ENCODE results near the gene CERK. TPM values are rescaled to one million over a fixed set of nuclear protein-coding genes. Genes with fewer than 3 reads are reported as not detected.

CERK gene
- total RNA-seq, 2 experiments from 2014 or later: 38.4 to 41.8 TPM

DNA sequence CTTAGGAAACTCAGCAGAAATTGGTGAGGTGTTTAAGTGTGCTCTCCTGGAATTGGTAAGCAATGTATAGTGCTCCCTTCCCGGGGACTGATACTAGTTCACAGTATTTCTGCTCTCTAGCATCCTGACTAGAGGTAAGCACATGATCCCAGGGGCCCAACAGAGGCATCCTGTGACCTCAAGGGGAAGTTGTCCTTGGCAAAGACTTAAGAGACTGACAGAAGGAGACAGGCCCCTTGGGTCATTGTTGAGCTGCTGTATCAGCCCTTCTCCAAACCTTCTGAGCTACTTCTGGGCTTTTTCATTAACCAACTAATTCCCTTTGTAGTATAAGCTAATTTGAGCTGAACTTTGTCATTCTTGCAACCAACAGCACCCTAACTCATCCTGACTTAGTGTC is 20.1 kb upstream of the CERK start:
- DNase-seq: no peak
- intact Hi-C loops (cut with micrococcal nuclease): loop anchor here (5.0 kb wide), 1 partner anchor 44 kb away; no protein-coding TSS in a partner anchor
- POLR2A ChIA-PET: interaction anchor here (1.1 to 1.7 kb wide), 3 partner anchors 9 to 33 kb away, joined by 3 to 7 read pairs (median 3); no protein-coding TSS in a partner anchor

DNA sequence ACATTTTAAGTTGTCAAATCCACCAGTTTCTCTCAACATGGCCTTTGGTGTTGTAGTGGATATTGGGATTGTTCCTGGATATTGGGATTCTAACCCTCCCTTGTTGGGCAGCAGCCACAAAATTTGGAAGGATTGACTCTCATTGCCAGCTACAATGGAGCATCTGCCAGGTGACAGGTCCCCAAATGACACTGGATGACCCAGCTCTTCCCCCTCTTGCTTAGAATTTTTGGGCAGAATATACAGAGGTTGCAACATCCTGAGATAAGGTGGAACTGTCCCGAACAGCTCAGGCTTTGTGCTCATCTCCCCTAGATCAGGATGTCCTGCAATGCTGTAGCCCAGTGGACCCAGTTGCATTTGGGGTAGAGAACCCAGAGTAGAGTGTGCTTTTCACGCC is 19.1 kb upstream of the CERK start:
- DNase-seq (no peak), ATAC-seq (no peak)
- Mint-ChIP-seq H3K36me3 (ENCODE audit: low read depth) (peaks cover 32% of the 10 kb centered on the region), H3K27me3 (no peaks in the 10 kb centered on the region), H3K9me3 (peaks cover 5% of the 10 kb centered on the region), H3K27ac (no peak overlapping the region), H3K4me1 (ENCODE audit: low read depth) (peaks cover 25% of the 10 kb centered on the region), H3K4me3 (no peak overlapping the region)
- CTCF ChIA-PET: interaction anchor here (1.0 to 11.3 kb wide), 5 partner anchors 8 to 45 kb away, joined by 3 to 191 read pairs (median 20); no protein-coding TSS in a partner anchor
- intact Hi-C loops (cut with micrococcal nuclease): loop anchor here (5.0 kb wide), 1 partner anchor 45 kb away; no protein-coding TSS in a partner anchor
- TF ChIP-seq, protein P1, sequence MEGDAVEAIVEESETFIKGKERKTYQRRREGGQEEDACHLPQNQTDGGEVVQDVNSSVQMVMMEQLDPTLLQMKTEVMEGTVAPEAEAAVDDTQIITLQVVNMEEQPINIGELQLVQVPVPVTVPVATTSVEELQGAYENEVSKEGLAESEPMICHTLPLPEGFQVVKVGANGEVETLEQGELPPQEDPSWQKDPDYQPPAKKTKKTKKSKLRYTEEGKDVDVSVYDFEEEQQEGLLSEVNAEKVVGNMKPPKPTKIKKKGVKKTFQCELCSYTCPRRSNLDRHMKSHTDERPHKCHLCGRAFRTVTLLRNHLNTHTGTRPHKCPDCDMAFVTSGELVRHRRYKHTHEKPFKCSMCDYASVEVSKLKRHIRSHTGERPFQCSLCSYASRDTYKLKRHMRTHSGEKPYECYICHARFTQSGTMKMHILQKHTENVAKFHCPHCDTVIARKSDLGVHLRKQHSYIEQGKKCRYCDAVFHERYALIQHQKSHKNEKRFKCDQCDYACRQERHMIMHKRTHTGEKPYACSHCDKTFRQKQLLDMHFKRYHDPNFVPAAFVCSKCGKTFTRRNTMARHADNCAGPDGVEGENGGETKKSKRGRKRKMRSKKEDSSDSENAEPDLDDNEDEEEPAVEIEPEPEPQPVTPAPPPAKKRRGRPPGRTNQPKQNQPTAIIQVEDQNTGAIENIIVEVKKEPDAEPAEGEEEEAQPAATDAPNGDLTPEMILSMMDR (IDR thresholded peaks at IDR 0.05): no peak
- POLR2A ChIA-PET: interaction anchor here (1.6 kb wide), 1 partner anchor 18 kb away, joined by 4 read pairs; no protein-coding TSS in a partner anchor

More for the DNA sequence above, 20.1 kb upstream of the CERK start:
- Mint-ChIP-seq H3K4me1 (ENCODE audit: low read depth) (peaks cover 25% of the 10 kb centered on the region), H3K27ac (no peak overlapping the region), H3K9me3 (peaks cover 5% of the 10 kb centered on the region), H3K4me3 (no peak overlapping the region), H3K27me3 (no peaks in the 10 kb centered on the region), H3K36me3 (ENCODE audit: low read depth) (peaks cover 38% of the 10 kb centered on the region)
- ATAC-seq: no peak
- TF ChIP-seq, protein P1 (IDR thresholded peaks at IDR 0.05): no peak
- CTCF ChIA-PET: interaction anchor here (0.8 to 11.3 kb wide), 30 partner anchors 9 to 195 kb away, joined by 3 to 191 read pairs (median 4); no protein-coding TSS in a partner anchor

DNA sequence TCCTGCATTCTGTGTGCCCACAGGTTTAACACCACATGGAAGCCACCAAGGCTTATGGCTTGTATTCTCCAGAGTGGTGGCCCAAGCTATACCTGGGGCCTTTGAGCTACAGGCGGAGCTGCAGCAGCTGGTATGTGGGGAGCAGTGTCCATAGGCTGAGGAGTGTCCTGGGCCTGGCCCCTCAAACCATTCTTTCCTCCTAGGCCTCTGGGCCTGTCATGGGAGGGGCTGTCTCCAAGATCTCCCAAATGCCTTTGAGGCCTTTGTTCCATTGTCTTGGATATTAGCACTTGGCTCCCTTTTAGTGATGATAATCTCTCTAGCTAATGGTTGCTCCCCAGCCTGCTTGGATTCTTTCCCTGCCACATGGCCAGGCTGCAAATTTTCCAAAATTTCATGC is 18.0 kb upstream of the CERK start:
- Mint-ChIP-seq H3K27me3 (no peaks in the 10 kb centered on the region), H3K36me3 (ENCODE audit: low read depth) (peaks cover 25% of the 10 kb centered on the region), H3K4me3 (no peak overlapping the region), H3K4me1 (ENCODE audit: low read depth) (peaks cover 20% of the 10 kb centered on the region), H3K27ac (no peak overlapping the region), H3K9me3 (peaks cover 5% of the 10 kb centered on the region)
- no peak for DNase-seq
- TF ChIP-seq, protein P1 (IDR thresholded peaks at IDR 0.05): no peak
- ATAC-seq: no peak
- POLR2A ChIA-PET: interaction anchor here (1.0 to 1.6 kb wide), 2 partner anchors 17 to 62 kb away, joined by 3 to 4 read pairs; no protein-coding TSS in a partner anchor
- intact Hi-C loops (cut with micrococcal nuclease): loop anchor here (5.0 kb wide), 1 partner anchor 46 kb away; no protein-coding TSS in a partner anchor
- CTCF ChIA-PET: interaction anchor here (1.0 to 11.3 kb wide), 4 partner anchors 13 to 46 kb away, joined by 3 to 191 read pairs (median 15); no protein-coding TSS in a partner anchor

DNA sequence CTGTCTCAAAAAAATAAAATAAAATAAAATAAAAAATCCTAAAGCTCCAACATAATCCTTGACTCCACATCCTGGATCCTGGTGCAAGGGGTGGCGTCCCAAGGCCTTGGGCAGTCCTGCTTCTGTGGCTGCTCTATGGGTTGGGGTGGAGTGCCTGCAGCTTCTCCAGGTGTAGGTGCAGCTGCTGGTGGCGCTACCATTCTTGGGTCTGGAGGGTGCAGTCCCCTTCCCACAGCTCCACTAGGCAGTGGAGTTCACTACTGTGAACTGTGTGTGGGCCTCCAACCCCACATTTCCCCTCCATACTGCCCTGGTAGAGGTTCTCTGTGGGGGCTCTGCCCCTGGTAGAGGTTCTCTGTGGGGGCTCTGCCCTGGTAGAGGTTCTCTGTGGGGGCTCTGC is 17.5 kb upstream of the CERK start:
- Mint-ChIP-seq H3K4me3 (no peak overlapping the region), H3K27ac (no peak overlapping the region), H3K27me3 (no peaks in the 10 kb centered on the region), H3K4me1 (ENCODE audit: low read depth) (peaks cover 20% of the 10 kb centered on the region), H3K9me3 (peaks cover 5% of the 10 kb centered on the region), H3K36me3 (ENCODE audit: low read depth) (peaks cover 20% of the 10 kb centered on the region)
- no peak for ATAC-seq
- intact Hi-C loops (cut with micrococcal nuclease): loop anchor here (5.0 kb wide), 1 partner anchor 47 kb away; no protein-coding TSS in a partner anchor
- POLR2A ChIA-PET: no interaction called here
- CTCF ChIA-PET: interaction anchor here (1.3 to 11.3 kb wide), 4 partner anchors 13 to 192 kb away, joined by 3 to 191 read pairs (median 14); no protein-coding TSS in a partner anchor
- DNase-seq: no peak
- TF ChIP-seq, protein P1 (IDR thresholded peaks at IDR 0.05): no peak

DNA sequence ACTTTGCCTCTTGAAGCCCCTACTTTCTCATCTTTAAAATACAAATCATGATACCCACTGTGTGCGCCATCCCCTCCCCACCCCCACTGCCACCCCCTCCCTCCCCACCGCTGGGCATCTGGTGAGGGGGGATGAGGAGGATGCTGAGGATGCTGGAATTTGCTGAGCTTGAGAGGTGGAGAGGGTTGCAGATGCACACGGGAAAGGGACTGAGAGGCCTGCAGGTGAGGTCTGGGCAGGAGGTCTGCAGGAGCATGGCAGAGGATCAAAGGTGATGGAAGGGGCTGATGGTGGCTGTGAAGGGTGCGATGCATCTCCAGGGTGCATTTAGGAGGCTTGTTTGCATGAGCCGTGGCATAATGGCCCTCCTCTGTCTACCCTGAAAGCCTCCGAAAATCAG is 16.8 kb upstream of the CERK start:
- no peak overlapping the region for H3K4me3 Mint-ChIP-seq
- ChIA-PET POLR2A (no interaction called here), CTCF (interaction anchor here (1.3 to 11.3 kb wide), 2 partner anchors 48 to 191 kb away, joined by 3 to 191 read pairs; no protein-coding TSS in a partner anchor)
- peaks cover 5% of the 10 kb centered on the region for H3K9me3 Mint-ChIP-seq
- no peak overlapping the region for H3K27ac Mint-ChIP-seq
- no peaks in the 10 kb centered on the region for H3K27me3 Mint-ChIP-seq
- peaks cover 15% of the 10 kb centered on the region for H3K36me3 Mint-ChIP-seq (ENCODE audit: low read depth)
- H3K4me1 Mint-ChIP-seq (ENCODE audit: low read depth): peaks cover 25% of the 10 kb centered on the region
- intact Hi-C loops (cut with micrococcal nuclease): loop anchor here (5.0 kb wide), 1 partner anchor 47 kb away; no protein-coding TSS in a partner anchor
- no peak for DNase-seq
- TF ChIP-seq, protein P1 (IDR thresholded peaks at IDR 0.05): no peak
- no peak for ATAC-seq
